Caco-2 (cell line): ENCODE results near the gene KNSTRN. TPM values are rescaled to one million over a fixed set of nuclear protein-coding genes. Genes with fewer than 3 reads are reported as not detected.

Experiments used
- BruUV-seq: library from RNA; stranded (reverse); fragments of 400-500 nt; replicated peaks from 2 replicates; lab custom pipeline; 2021; lab: Mats Ljungman, UMichigan
- CTCF ChIA-PET: fragments of 300-600 bp; sonication (Branson Sonifier 250); formaldehyde crosslinking; loops from one replicate; lab custom pipeline; 2022; ENCODE audit warnings: antibody characterized with exemption; lab: Charles Lee
- POLR2A ChIA-PET: fragments of 300-600 bp; sonication (Branson Sonifier 250); formaldehyde crosslinking; loops from one replicate; lab custom pipeline; 2022; ENCODE audit warnings: antibody characterized with exemption; lab: Charles Lee
- DNase-seq, 2 experiments: peaks; one replicate each; pipeline versions ENCODE4 v3.0.0 to v3.0.0-alpha.2; 2020 to 2022
- H3K27me3 ChIP-seq: replicated peaks from 2 replicates; pipeline ENCODE4 v1.6.0; 2011; ENCODE audit warnings: low read length; ENCODE audit not compliant: control insufficient read depth, insufficient read depth
- H3K36me3 ChIP-seq: 2 replicates; pipeline ENCODE4 v1.5.1; 2011; ENCODE audit warnings: low read length; ENCODE audit not compliant: control insufficient read depth, insufficient read depth
- H3K4me1 ChIP-seq: fragments of 250-450 bp; sonication (Bioruptor Pico); 2 replicates; pipeline ENCODE4 v1.5.1; 2020; ENCODE audit warnings: mild to moderate bottlenecking
- H3K4me3 ChIP-seq: 2 replicates; pipeline ENCODE4 v1.5.1; 2011; ENCODE audit warnings: low read depth, mild to moderate bottlenecking, control low read depth, low read length
- H3K9me3 ChIP-seq: fragments of 250-450 bp; sonication (Bioruptor Pico); 2 replicates; pipeline ENCODE4 v1.5.1; 2020; ENCODE audit warnings: mild to moderate bottlenecking, moderate library complexity
- H3K27ac Mint-ChIP-seq: one replicate; pipeline ENCODE4 v1.8.0; 2022; ENCODE audit warnings: mixed read lengths; ENCODE audit not compliant: unreplicated experiment
- H3K27me3 Mint-ChIP-seq: one replicate; pipeline ENCODE4 v1.8.0; 2022; ENCODE audit warnings: mixed read lengths; ENCODE audit not compliant: insufficient read depth, unreplicated experiment
- H3K36me3 Mint-ChIP-seq: one replicate; pipeline ENCODE4 v1.8.0; 2022; ENCODE audit warnings: mild to moderate bottlenecking, mixed read lengths; ENCODE audit not compliant: insufficient read depth, unreplicated experiment
- H3K4me1 Mint-ChIP-seq: one replicate; pipeline ENCODE4 v1.8.0; 2022; ENCODE audit warnings: low read depth, mixed read lengths; ENCODE audit not compliant: unreplicated experiment
- H3K4me3 Mint-ChIP-seq: one replicate; pipeline ENCODE4 v1.8.0; 2022; ENCODE audit warnings: mild to moderate bottlenecking, moderate library complexity, mixed read lengths; ENCODE audit not compliant: unreplicated experiment
- H3K9me3 Mint-ChIP-seq: one replicate; pipeline ENCODE4 v1.8.0; 2022; ENCODE audit warnings: mixed read lengths; ENCODE audit not compliant: unreplicated experiment
- intact Hi-C: fragments of 100-400 bp; cut with micrococcal nuclease; formaldehyde crosslinking; loops from one replicate; pipeline ENCODE4 v1.10.0; 2022; ENCODE audit not compliant: unreplicated experiment
- total RNA-seq: library from RNA; stranded (reverse); gene quantifications from 2 replicates; pipeline ENCODE4 v1.2.3, GENCODE V29; 2022
- TF ChIP-seq, protein P1 (sequence below), 2 experiments: fragments of 200-600 bp in 1 of 2; IDR thresholded peaks; 1 replicate in 1 of 2; 2 replicates in 1 of 2; pipeline versions ENCODE4 v1.5.1 to v1.8.0; 2011 to 2022; ENCODE audit warnings: antibody characterized with exemption in 1 of 2, control low read depth in 1 of 2, inconsistent platforms in 1 of 2, low read depth in 1 of 2, low read length in 1 of 2, mild to moderate bottlenecking in 1 of 2, moderate library complexity in 1 of 2; ENCODE audit not compliant: insufficient read depth in 1 of 2, severe bottlenecking in 1 of 2, unreplicated experiment in 1 of 2

Gene KNSTRN
- total RNA-seq, 1 experiment from 2014 or later = 74.7 TPM

DNA sequence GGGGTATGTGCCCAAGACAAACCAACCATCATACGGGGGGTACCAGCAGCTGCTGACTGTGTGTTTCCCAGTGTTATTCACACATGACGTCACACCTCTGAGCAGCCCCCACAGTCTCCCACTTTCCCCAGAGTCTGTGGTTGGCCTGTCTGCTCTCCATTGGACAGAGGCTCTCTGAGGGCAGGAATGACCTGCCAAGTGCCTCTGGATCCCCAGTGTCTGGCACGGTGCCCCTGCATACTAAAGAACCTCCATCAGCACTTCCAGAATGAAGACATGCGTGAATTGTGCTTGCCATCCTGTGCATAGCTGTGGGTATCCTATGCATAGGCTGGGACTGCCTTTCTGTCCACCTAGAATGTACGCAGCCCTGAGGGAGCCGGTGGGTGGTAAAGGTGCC lies 38.3 kb upstream of the KNSTRN start:
- Mint-ChIP-seq H3K27me3 (no peaks in the 10 kb centered on the region), H3K4me3 (no peak overlapping the region), H3K36me3 (no peaks in the 10 kb centered on the region), H3K9me3 (no peaks in the 10 kb centered on the region), H3K4me1 (peaks cover 30% of the 10 kb centered on the region), H3K27ac (no peak overlapping the region)
- ChIA-PET CTCF (interaction anchor here (0.5 to 1.8 kb wide), 12 partner anchors 10 to 78 kb away, joined by 3 to 31 read pairs (median 4); partner anchors contain the start of genes DISP2, IVD, KNSTRN and PLCB2), POLR2A (no interaction called here)
- no peaks in the 10 kb centered on the region for H3K36me3 ChIP-seq
- H3K4me3 ChIP-seq = no peak overlapping the region
- peaks cover 46% of the 10 kb centered on the region for H3K4me1 ChIP-seq
- no TSS peak for BruUV-seq
- no peaks in the 10 kb centered on the region for H3K9me3 ChIP-seq
- DNase-seq = no peak
- intact Hi-C loops = loop anchor here (1.0 to 10.0 kb wide), 3 partner anchors 61 to 161 kb away; partner anchors contain the start of gene IVD
- TF ChIP-seq, protein P1, sequence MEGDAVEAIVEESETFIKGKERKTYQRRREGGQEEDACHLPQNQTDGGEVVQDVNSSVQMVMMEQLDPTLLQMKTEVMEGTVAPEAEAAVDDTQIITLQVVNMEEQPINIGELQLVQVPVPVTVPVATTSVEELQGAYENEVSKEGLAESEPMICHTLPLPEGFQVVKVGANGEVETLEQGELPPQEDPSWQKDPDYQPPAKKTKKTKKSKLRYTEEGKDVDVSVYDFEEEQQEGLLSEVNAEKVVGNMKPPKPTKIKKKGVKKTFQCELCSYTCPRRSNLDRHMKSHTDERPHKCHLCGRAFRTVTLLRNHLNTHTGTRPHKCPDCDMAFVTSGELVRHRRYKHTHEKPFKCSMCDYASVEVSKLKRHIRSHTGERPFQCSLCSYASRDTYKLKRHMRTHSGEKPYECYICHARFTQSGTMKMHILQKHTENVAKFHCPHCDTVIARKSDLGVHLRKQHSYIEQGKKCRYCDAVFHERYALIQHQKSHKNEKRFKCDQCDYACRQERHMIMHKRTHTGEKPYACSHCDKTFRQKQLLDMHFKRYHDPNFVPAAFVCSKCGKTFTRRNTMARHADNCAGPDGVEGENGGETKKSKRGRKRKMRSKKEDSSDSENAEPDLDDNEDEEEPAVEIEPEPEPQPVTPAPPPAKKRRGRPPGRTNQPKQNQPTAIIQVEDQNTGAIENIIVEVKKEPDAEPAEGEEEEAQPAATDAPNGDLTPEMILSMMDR (IDR thresholded peaks at IDR 0.05; ENCODE audit: insufficient read depth in 1 of 2, low read depth in 1 of 2, low read length in 1 of 2, severe bottlenecking in 1 of 2, unreplicated experiment in 1 of 2) = no peak
- no peaks in the 10 kb centered on the region for H3K27me3 ChIP-seq

DNA sequence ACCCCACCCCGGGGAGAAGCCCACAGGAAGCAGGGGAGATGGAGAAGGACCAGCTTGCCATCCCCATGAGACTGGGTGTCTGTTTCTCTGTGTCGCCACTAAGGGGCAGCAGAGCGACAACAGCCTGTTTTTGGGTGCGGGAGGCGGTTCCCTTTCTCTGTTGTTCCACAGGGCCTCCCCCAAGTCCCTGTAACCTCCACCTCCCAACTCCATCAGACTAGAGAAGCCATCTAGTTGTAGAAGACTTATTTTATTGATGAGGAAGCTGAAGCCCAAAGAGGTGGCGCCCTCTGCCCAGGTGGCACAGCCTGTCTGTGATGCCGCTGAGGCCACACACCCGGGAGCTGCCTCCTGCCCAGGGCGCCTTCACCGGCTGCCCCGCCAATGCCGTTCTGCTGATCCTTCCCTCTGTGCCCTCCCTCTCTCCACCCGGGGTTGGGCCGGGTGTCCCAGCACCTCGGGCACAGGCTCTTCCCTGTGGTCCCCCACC lies 37.8 kb upstream of the KNSTRN start:
- Histone ChIP-seq H3K9me3 (no peaks in the 10 kb centered on the region), H3K4me1 (peaks cover 51% of the 10 kb centered on the region), H3K36me3 (no peaks in the 10 kb centered on the region), H3K27me3 (no peaks in the 10 kb centered on the region), H3K4me3 (no peak overlapping the region)
- H3K4me1 Mint-ChIP-seq = peaks cover 34% of the 10 kb centered on the region
- intact Hi-C loops = loop anchor here (1.0 to 10.0 kb wide), 3 partner anchors 60 to 160 kb away; partner anchors contain the start of gene IVD
- no peak overlapping the region for H3K27ac Mint-ChIP-seq
- no peaks in the 10 kb centered on the region for H3K9me3 Mint-ChIP-seq
- no TSS peak for BruUV-seq
- peak; percentile 68 to 79 for DNase-seq
- TF ChIP-seq, protein P1 (IDR thresholded peaks at IDR 0.05; ENCODE audit: insufficient read depth in 1 of 2, low read depth in 1 of 2, low read length in 1 of 2, severe bottlenecking in 1 of 2, unreplicated experiment in 1 of 2) = peak; percentile 71 to 78
- CTCF ChIA-PET = interaction anchor here (0.5 to 1.8 kb wide), 12 partner anchors 11 to 77 kb away, joined by 3 to 31 read pairs (median 4); partner anchors contain the start of genes DISP2, IVD, KNSTRN and PLCB2
- H3K27me3 Mint-ChIP-seq = no peaks in the 10 kb centered on the region
- no peaks in the 10 kb centered on the region for H3K36me3 Mint-ChIP-seq
- POLR2A ChIA-PET = no interaction called here
- no peak overlapping the region for H3K4me3 Mint-ChIP-seq

DNA sequence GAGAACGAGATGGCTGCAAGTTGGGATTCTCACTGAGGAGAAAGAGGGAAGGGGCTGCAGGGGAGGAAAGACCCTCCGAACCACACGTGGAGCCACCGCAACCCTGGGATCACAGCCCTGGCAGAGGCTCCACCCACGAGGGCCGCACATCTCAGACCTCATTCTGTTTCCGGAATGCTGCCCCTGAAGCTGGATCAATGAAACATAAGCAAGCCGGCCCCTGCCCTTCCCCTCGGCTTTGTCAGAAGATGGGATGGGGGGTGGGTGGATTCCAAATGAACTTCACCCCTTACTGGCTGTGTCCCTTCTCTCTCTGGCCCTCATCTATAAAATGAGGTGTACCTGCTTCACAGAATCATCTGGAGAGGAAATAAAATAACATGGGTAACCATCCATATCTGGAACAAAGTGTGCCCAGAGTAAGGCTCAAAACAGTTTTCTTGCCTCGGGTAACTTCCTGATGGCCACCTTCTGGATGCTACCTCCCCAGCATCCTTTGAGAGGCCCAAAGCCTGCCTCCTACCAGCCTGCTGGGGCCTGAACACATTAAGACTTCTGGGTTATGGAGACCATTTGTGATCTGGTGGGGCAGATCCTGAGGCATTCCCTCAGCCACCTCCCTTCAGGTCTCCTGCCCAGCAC lies 37.2 kb upstream of the KNSTRN start:
- no peaks in the 10 kb centered on the region for H3K27me3 ChIP-seq
- intact Hi-C loops = loop anchor here (10.0 kb wide), 2 partner anchors 59 to 159 kb away; partner anchors contain the start of gene IVD
- H3K36me3 Mint-ChIP-seq = no peaks in the 10 kb centered on the region
- no peak for DNase-seq
- H3K4me1 Mint-ChIP-seq = peaks cover 41% of the 10 kb centered on the region
- no peak overlapping the region for H3K4me3 Mint-ChIP-seq
- no peak overlapping the region for H3K4me3 ChIP-seq
- H3K27ac Mint-ChIP-seq = peak overlapping the region; percentile 94
- no peaks in the 10 kb centered on the region for H3K9me3 ChIP-seq
- CTCF ChIA-PET = interaction anchor here (0.5 to 1.8 kb wide), 5 partner anchors 12 to 220 kb away, joined by 3 to 31 read pairs (median 4); partner anchors contain the start of genes DISP2 and IVD
- H3K9me3 Mint-ChIP-seq = no peaks in the 10 kb centered on the region
- no peaks in the 10 kb centered on the region for H3K27me3 Mint-ChIP-seq
- H3K4me1 ChIP-seq = peaks cover 58% of the 10 kb centered on the region
- no TSS peak for BruUV-seq
- POLR2A ChIA-PET = no interaction called here
- H3K36me3 ChIP-seq = no peaks in the 10 kb centered on the region
- TF ChIP-seq, protein P1 (IDR thresholded peaks at IDR 0.05; ENCODE audit: insufficient read depth in 1 of 2, low read depth in 1 of 2, low read length in 1 of 2, severe bottlenecking in 1 of 2, unreplicated experiment in 1 of 2) = no peak
